ENCODE measurements around the gene RYK.

GRCh38 chr3:134229038-134229437 lies 21.6 kb downstream of the RYK start:
- no peak for TF ChIP-seq POLR2AphosphoS5 (IDR thresholded peaks at IDR 0.05)
- TF ChIP-seq, protein P1, sequence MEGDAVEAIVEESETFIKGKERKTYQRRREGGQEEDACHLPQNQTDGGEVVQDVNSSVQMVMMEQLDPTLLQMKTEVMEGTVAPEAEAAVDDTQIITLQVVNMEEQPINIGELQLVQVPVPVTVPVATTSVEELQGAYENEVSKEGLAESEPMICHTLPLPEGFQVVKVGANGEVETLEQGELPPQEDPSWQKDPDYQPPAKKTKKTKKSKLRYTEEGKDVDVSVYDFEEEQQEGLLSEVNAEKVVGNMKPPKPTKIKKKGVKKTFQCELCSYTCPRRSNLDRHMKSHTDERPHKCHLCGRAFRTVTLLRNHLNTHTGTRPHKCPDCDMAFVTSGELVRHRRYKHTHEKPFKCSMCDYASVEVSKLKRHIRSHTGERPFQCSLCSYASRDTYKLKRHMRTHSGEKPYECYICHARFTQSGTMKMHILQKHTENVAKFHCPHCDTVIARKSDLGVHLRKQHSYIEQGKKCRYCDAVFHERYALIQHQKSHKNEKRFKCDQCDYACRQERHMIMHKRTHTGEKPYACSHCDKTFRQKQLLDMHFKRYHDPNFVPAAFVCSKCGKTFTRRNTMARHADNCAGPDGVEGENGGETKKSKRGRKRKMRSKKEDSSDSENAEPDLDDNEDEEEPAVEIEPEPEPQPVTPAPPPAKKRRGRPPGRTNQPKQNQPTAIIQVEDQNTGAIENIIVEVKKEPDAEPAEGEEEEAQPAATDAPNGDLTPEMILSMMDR (IDR thresholded peaks at IDR 0.05), result no peak
- no peak for TF ChIP-seq POLR2A (IDR thresholded peaks at IDR 0.05; ENCODE audit: low read depth)
